Adrenal gland (tissue), 12 donors: ENCODE data around the gene EHD4. TPM values are rescaled to one million over a fixed set of nuclear protein-coding genes. Genes with fewer than 3 reads are reported as not detected.

Experiments used
- DNase-seq, 7 donors: peaks; one replicate each; pipeline ENCODE4 v3.0.0-alpha.2; 2019 to 2020
- H3K27ac ChIP-seq, 5 donors: fragments of 200-600 bp; sonication (generic) in 4 of 5; 1 replicate in 3 of 5; 2 replicates in 2 of 5; pipeline versions ENCODE4 v1.5.1 to v1.8.0; 2016 to 2020; ENCODE audit warnings: mild to moderate bottlenecking in 1 of 5
- H3K27me3 ChIP-seq: fragments of 200-600 bp; 2 replicates; pipeline ENCODE4 v1.8.0; 2021
- H3K36me3 ChIP-seq, 2 donors: fragments of 200-600 bp; replicated peaks in 1 of 2; 1 replicate in 1 of 2; 2 replicates in 1 of 2; pipeline versions ENCODE4 v1.5.1 to v1.8.0; 2018 to 2022
- H3K4me1 ChIP-seq, 2 donors: fragments of 200-600 bp; replicated peaks in 1 of 2; 1 replicate in 1 of 2; 2 replicates in 1 of 2; pipeline versions ENCODE4 v1.5.1 to v1.8.0; 2018 to 2021
- H3K4me3 ChIP-seq, 4 donors: fragments of 200-600 bp; sonication (generic) in 3 of 4; one replicate each; pipeline ENCODE4 v1.5.1; 2016 to 2018
- H3K9me3 ChIP-seq, 3 donors: fragments of 200-600 bp; sonication (generic) in 1 of 3; replicated peaks in 1 of 3; 1 replicate in 2 of 3; 2 replicates in 1 of 3; pipeline versions ENCODE4 v1.5.1 to v1.8.0; 2016 to 2021
- CTCF ChIP-seq, 6 experiments: fragments of 450-650 bp in 4 of 6; fragments of 200-600 bp in 2 of 6; sonication (generic) in 1 of 6; IDR thresholded peaks; 1 replicate in 5 of 6; 2 replicates in 1 of 6; pipeline versions ENCODE4 v1.5.1 to v1.8.0; 2016 to 2021; ENCODE audit warnings: antibody characterized with exemption in 6 of 6, mild to moderate bottlenecking in 2 of 6, moderate library complexity in 1 of 6
- POLR2A ChIP-seq, 2 donors: fragments of 450-650 bp; IDR thresholded peaks; one replicate each; pipeline ENCODE4 v1.6.1; 2017; ENCODE audit warnings: antibody characterized with exemption in 2 of 2, mild to moderate bottlenecking in 2 of 2, moderate library complexity in 1 of 2
- WGBS, 4 donors: extraction: QIAGEN DNeasy Blood & Tissue Kit in 2 of 4; methylation state at CpG; one replicate each; pipeline versions ENCODE4 v1.1.5 to v1.1.7; 2013 to 2017; 5-methylcytosine and 5-hydroxymethylcytosine counted together
- intact Hi-C, 2 donors: fragments of 100-400 bp; cut with DNase I; formaldehyde crosslinking; loops; one replicate each; pipeline versions ENCODE4 v1.14.1 to v1.15.0; 2022 to 2023
- polyA plus RNA-seq, 3 donors: library from polyadenylated mRNA; stranded (reverse); fragments of 200-250 nt in 2 of 3; fragments of 350-450 nt in 1 of 3; fragmentation: Illumina TruSeq in 1 of 3; extraction: RNeasy Lipid Tissue Mini Kit (QIAGEN cat#74804) in 1 of 3; gene quantifications; one replicate each; pipeline ENCODE4 v1.2.3, GENCODE V29; 2013 to 2014
- total RNA-seq, 9 donors: library from RNA; depleted of rRNA in 4 of 9; stranded (reverse); fragments of >200 nt in 4 of 9; fragments of 120-200 nt in 1 of 9; fragmentation: NEBNext Ultra II Directional in 1 of 9; extraction: Animal tissue kit (Norgen Biotek cat#: 25700) in 1 of 9; gene quantifications; one replicate each; pipeline versions ENCODE4 v1.1.0 to v1.2.4, GENCODE V29; 2013 to 2023
- donor health status: healthy with polysubstance abuse.
- donor health status: Bipolar disorder and iron deficiency.
- donor health status: DM: yes; HTN: yes; CAD: no.
- donor health status: DM: no; HTN: no; CAD: no.
- donor health status: DM: no; HTN: no; CAD: no.
- donor health status: DM: yes; HTN: yes; CAD: no.

EHD4 gene
- total and polyA plus RNA-seq, 12 donors = 2.0 to 17.0 (median 11.5) TPM

GRCh38 chr15:41957021-41957897, 15.1 kb downstream of the EHD4 start:
- Histone ChIP-seq H3K27me3 (no peaks in the 10 kb centered on the region), H3K36me3 (peaks cover 0 to 7% of the 10 kb centered on the region in 2 donors), H3K4me3 (no peak overlapping the region), H3K4me1 (peaks cover 0 to 7% of the 10 kb centered on the region in 2 donors), H3K9me3 (no peaks in the 10 kb centered on the region), H3K27ac (peak overlapping the region in 2 of 5 donors; percentile 10 to 30)
- TF ChIP-seq POLR2A (IDR thresholded peaks at IDR 0.05) = no peak
- TF ChIP-seq CTCF (IDR thresholded peaks at IDR 0.05) = no peak
- intact Hi-C loops = no loop called here
- WGBS, 4 donors = 80 to 88% (median 85%) methylated on average over 12 of the region's 12 CpGs
- DNase-seq = peak in 2 of 7 donors; percentile 8 to 37

- DNase-seq = peak in 3 of 7 donors; percentile 7 to 33 (median 10)
- H3K27ac ChIP-seq = no peak overlapping the region
- H3K9me3 ChIP-seq = no peaks in the 10 kb centered on the region
- intact Hi-C loops = no loop called here
- no peaks in the 10 kb centered on the region for H3K27me3 ChIP-seq
- 84 to 89% (median 86%) methylated on average over 21 of the region's 21 CpGs for WGBS, 4 donors
- no peak overlapping the region for H3K4me3 ChIP-seq
- TF ChIP-seq CTCF (IDR thresholded peaks at IDR 0.05) = no peak
- no peak for TF ChIP-seq POLR2A (IDR thresholded peaks at IDR 0.05)
- H3K36me3 ChIP-seq = peaks cover 0 to 7% of the 10 kb centered on the region in 2 donors
- peaks cover 6 to 7% of the 10 kb centered on the region in 2 donors for H3K4me1 ChIP-seq
Measured at GRCh38 chr15:41955807-41956525, 16.4 kb downstream of the EHD4 start.

GRCh38 chr15:41955100-41955499, 17.3 kb downstream of the EHD4 start:
- peaks cover 0 to 7% of the 10 kb centered on the region in 2 donors for H3K36me3 ChIP-seq
- TF ChIP-seq POLR2A (IDR thresholded peaks at IDR 0.05) (no peak), CTCF (IDR thresholded peaks at IDR 0.05) (no peak)
- H3K27me3 ChIP-seq = no peaks in the 10 kb centered on the region
- peaks cover 6 to 7% of the 10 kb centered on the region in 2 donors for H3K4me1 ChIP-seq
- H3K9me3 ChIP-seq = no peaks in the 10 kb centered on the region
- H3K4me3 ChIP-seq = no peak overlapping the region
- DNase-seq = peak in 1 of 7 donors; percentile 9
- intact Hi-C loops = no loop called here
- 63 to 71% (median 68%) methylated on average over 7 of the region's 7 CpGs for WGBS, 4 donors
- H3K27ac ChIP-seq = no peak overlapping the region

GRCh38 chr15:41954036-41954435, 18.3 kb downstream of the EHD4 start:
- WGBS, 4 donors = 90 to 96% (median 93%) methylated on average over 6 of the region's 6 CpGs

More at GRCh38 chr15:41954036-41954435, 18.3 kb downstream of the EHD4 start:
- H3K9me3 ChIP-seq = no peaks in the 10 kb centered on the region
- no peak for TF ChIP-seq POLR2A (IDR thresholded peaks at IDR 0.05)
- no peak for TF ChIP-seq CTCF (IDR thresholded peaks at IDR 0.05)
- H3K4me1 ChIP-seq = peaks cover 6 to 7% of the 10 kb centered on the region in 2 donors
- H3K36me3 ChIP-seq = peaks cover 0 to 7% of the 10 kb centered on the region in 2 donors
- intact Hi-C loops = no loop called here
- H3K4me3 ChIP-seq = no peak overlapping the region
- no peak overlapping the region for H3K27ac ChIP-seq
- H3K27me3 ChIP-seq = no peaks in the 10 kb centered on the region
- DNase-seq = peak in 2 of 7 donors; percentile 11 to 13
